SK-N-SH (cell line): Measurements from ENCODE around the gene ATF6. TPM values are rescaled to one million over a fixed set of nuclear protein-coding genes. Genes with fewer than 3 reads are reported as not detected.

Experiments
- CTCF ChIA-PET: fragments of 300-600, 350-600 bp; formaldehyde crosslinking; extraction: SDS; loops from one replicate; lab custom pipeline; 2021; lab: Yijun Ruan, JAX
- POLR2A ChIA-PET: fragments of 350-600 bp; sonication (Branson Sonifier 250); formaldehyde crosslinking; extraction: SDS; loops from one replicate; lab custom pipeline; 2020; ENCODE audit warnings: antibody characterized with exemption, inconsistent platforms; lab: Yijun Ruan, JAX
- DNase-seq: peaks from one replicate; pipeline ENCODE4 v3.0.0; 2012
- H2AFZ ChIP-seq: fragments of 200-600 bp; sonication (generic); 2 replicates; pipeline ENCODE4 v1.8.1; 2016; ENCODE audit warnings: antibody characterized with exemption, mild to moderate bottlenecking, low read depth
- H3F3A ChIP-seq: fragments of 200-600 bp; sonication (generic); replicated peaks from 2 replicates; pipeline ENCODE3; 2016; ENCODE audit warnings: antibody characterized with exemption, mild to moderate bottlenecking; ENCODE audit not compliant: insufficient read depth
- H3K27ac ChIP-seq, 2 experiments: fragments of 200-500 bp in 1 of 2; fragments of 200-600 bp in 1 of 2; sonication (Bioruptor generic) in 1 of 2; sonication (generic), shearing (Covaris generic) in 1 of 2; 2 replicates each; pipeline versions ENCODE4 v1.5.1 to v1.6.1; 2014 to 2016; ENCODE audit warnings: low read depth in 2 of 2, inconsistent platforms in 1 of 2, low read length in 1 of 2, mild to moderate bottlenecking in 1 of 2, mixed read lengths in 1 of 2
- H3K27me3 ChIP-seq: fragments of 200-600 bp; sonication (generic), shearing (Covaris generic); 2 replicates; pipeline ENCODE4 v1.6.1; 2016; ENCODE audit warnings: mixed run types; ENCODE audit not compliant: insufficient read depth
- H3K36me3 ChIP-seq, 2 experiments: fragments of 200-500 bp in 1 of 2; fragments of 200-600 bp in 1 of 2; sonication (Bioruptor generic) in 1 of 2; sonication (generic) in 1 of 2; replicated peaks in 1 of 2; 2 replicates each; pipeline versions ENCODE3 to v1.5.1; 2014 to 2016; ENCODE audit warnings: low read length in 1 of 2, mild to moderate bottlenecking in 1 of 2; ENCODE audit not compliant: insufficient read depth in 2 of 2, control insufficient read depth in 1 of 2
- H3K4me1 ChIP-seq, 2 experiments: fragments of 200-500 bp in 1 of 2; fragments of 200-600 bp in 1 of 2; sonication (Bioruptor generic) in 1 of 2; sonication (generic), shearing (Covaris generic) in 1 of 2; 2 replicates each; pipeline versions ENCODE4 v1.5.1 to v1.6.1; 2014 to 2016; ENCODE audit warnings: low read depth in 1 of 2, low read length in 1 of 2, mixed run types in 1 of 2; ENCODE audit not compliant: insufficient read depth in 2 of 2, control insufficient read depth in 1 of 2
- H3K4me2 ChIP-seq: fragments of 200-600 bp; sonication (generic), shearing (Covaris generic); 2 replicates; pipeline ENCODE4 v1.6.1; 2017; ENCODE audit warnings: mixed run types
- H3K4me3 ChIP-seq, 2 experiments: fragments of 200-500 bp in 1 of 2; fragments of 200-600 bp in 1 of 2; sonication (Bioruptor generic) in 1 of 2; sonication (generic), shearing (Covaris generic) in 1 of 2; 2 replicates each; pipeline versions ENCODE4 v1.5.1 to v1.8.1; 2014 to 2016; ENCODE audit warnings: low read depth in 2 of 2, inconsistent platforms in 1 of 2, low read length in 1 of 2, mild to moderate bottlenecking in 1 of 2, mixed read lengths in 1 of 2, moderate library complexity in 1 of 2
- H3K79me2 ChIP-seq: fragments of 200-600 bp; sonication (generic); 2 replicates; pipeline ENCODE4 v1.8.1; 2017; ENCODE audit warnings: mild to moderate bottlenecking; ENCODE audit not compliant: insufficient read depth
- H3K9ac ChIP-seq: fragments of 200-600 bp; sonication (generic); 2 replicates; pipeline ENCODE4 v1.6.1; 2017; ENCODE audit warnings: mixed run types
- H3K9me2 ChIP-seq: fragments of 200-600 bp; sonication (generic); 2 replicates; pipeline ENCODE4 v1.6.1; 2017; ENCODE audit warnings: mixed run types
- H3K9me3 ChIP-seq: fragments of 200-600 bp; sonication (generic); 2 replicates; pipeline ENCODE4 v1.6.1; 2017; ENCODE audit warnings: mixed run types, mild to moderate bottlenecking, moderate library complexity
- H4K20me1 ChIP-seq: fragments of 200-600 bp; sonication (generic); 2 replicates; pipeline ENCODE4 v1.6.1; 2017; ENCODE audit warnings: mild to moderate bottlenecking, mixed run types; ENCODE audit not compliant: insufficient read depth
- CHD2 ChIP-seq: fragments of 150-350 bp; IDR thresholded peaks from 2 replicates; pipeline ENCODE4 v1.6.1; 2018; ENCODE audit warnings: low read length; ENCODE audit not compliant: partially characterized antibody
- ELF1 ChIP-seq: IDR thresholded peaks from 2 replicates; pipeline ENCODE4 v1.4.0; 2012
- EP300 ChIP-seq, 2 experiments: IDR thresholded peaks; 2 replicates each; pipeline versions ENCODE4 v1.4.0 to v1.6.1; 2012; ENCODE audit warnings: borderline replicate concordance in 1 of 2, low read depth in 1 of 2, low read length in 1 of 2
- FOSL2 ChIP-seq: IDR thresholded peaks from 2 replicates; pipeline ENCODE4 v1.4.0; 2012; ENCODE audit warnings: low read depth, mild to moderate bottlenecking, moderate library complexity, borderline replicate concordance
- FOXJ3 ChIP-seq: sonication (generic); formaldehyde crosslinking; IDR thresholded peaks from 2 replicates; pipeline ENCODE4 v1.5.1; 2020; ENCODE audit warnings: mild to moderate bottlenecking, missing genetic modification reagents
- FOXM1 ChIP-seq: IDR thresholded peaks from 2 replicates; pipeline ENCODE4 v1.4.0; 2012; ENCODE audit warnings: low read depth, mild to moderate bottlenecking
- GABPA ChIP-seq: IDR thresholded peaks from 2 replicates; pipeline ENCODE4 v1.4.0; 2012; ENCODE audit warnings: low read depth, mild to moderate bottlenecking
- GATA2 ChIP-seq: sonication (generic); formaldehyde crosslinking; IDR thresholded peaks from 2 replicates; pipeline ENCODE4 v1.5.0; 2020; ENCODE audit warnings: mild to moderate bottlenecking, missing genetic modification reagents
- IRF3 ChIP-seq: fragments of 150-350 bp; IDR thresholded peaks from 2 replicates; pipeline ENCODE4 v1.6.1; 2016; ENCODE audit warnings: mild to moderate bottlenecking, low read depth, low read length
- MXI1 ChIP-seq: IDR thresholded peaks from 2 replicates; pipeline ENCODE4 v1.6.1; 2012; ENCODE audit warnings: mild to moderate bottlenecking, low read depth, low read length, improper control_type of control experiment
- NRF1 ChIP-seq: IDR thresholded peaks from 2 replicates; pipeline ENCODE4 v1.6.1; 2012; ENCODE audit warnings: low read depth, mild to moderate bottlenecking, low read length
- POLR2AphosphoS5 ChIP-seq: IDR thresholded peaks from 2 replicates; pipeline ENCODE4 v1.6.1; 2012; ENCODE audit warnings: low read depth, low read length
- RFX5 ChIP-seq: IDR thresholded peaks from 2 replicates; pipeline ENCODE4 v1.6.1; 2012; ENCODE audit warnings: mild to moderate bottlenecking, improper control_type of control experiment, low read length
- RXRA ChIP-seq: IDR thresholded peaks from 2 replicates; pipeline ENCODE4 v1.4.0; 2012; ENCODE audit warnings: low read depth, mild to moderate bottlenecking, borderline replicate concordance
- SIN3A ChIP-seq: IDR thresholded peaks from 2 replicates; pipeline ENCODE4 v1.6.1; 2012; ENCODE audit warnings: low read depth, mild to moderate bottlenecking, low read length, moderate library complexity, borderline replicate concordance
- TAF1 ChIP-seq: IDR thresholded peaks from 2 replicates; pipeline ENCODE4 v1.6.1; 2012; ENCODE audit warnings: low read depth, mild to moderate bottlenecking, low read length, moderate library complexity, borderline replicate concordance
- TEAD4 ChIP-seq: IDR thresholded peaks from 2 replicates; pipeline ENCODE4 v1.4.0; 2012; ENCODE audit warnings: mild to moderate bottlenecking, borderline replicate concordance; ENCODE audit not compliant: insufficient read depth
- USF1 ChIP-seq: IDR thresholded peaks from 2 replicates; pipeline ENCODE4 v1.4.0; 2012; ENCODE audit warnings: low read depth, borderline replicate concordance
- USF2 ChIP-seq: fragments of 150-350 bp; IDR thresholded peaks from 2 replicates; pipeline ENCODE4 v1.6.1; 2017; ENCODE audit warnings: antibody characterized with exemption, low read length, low read depth, borderline replicate concordance
- polyA plus RNA-seq, 3 experiments: library from polyadenylated mRNA; depleted of rRNA; stranded (reverse); fragments of >200 nt; gene quantifications; 2 replicates each; pipeline ENCODE4 v1.2.3, GENCODE V29; 2012

The ATF6 gene
- polyA plus RNA-seq, 1 of the 3 experiments (the other 2 are of a cell fraction) = 8.8 TPM

- peak overlapping the region; percentile 40; the same call in 1 of the 2 replicates for H3K9ac ChIP-seq
These were observed 144.5 kb downstream of the ATF6 start for GRCh38 chr1:161910604-161911003.

More at GRCh38 chr1:161910604-161911003, 144.5 kb downstream of the ATF6 start:
- Histone ChIP-seq H3F3A (peaks cover 20% of the 10 kb centered on the region), H3K36me3 (peaks cover 8 to 14% of the 10 kb centered on the region in 2 experiments), H3K27ac (peak overlapping the region; percentile 69 to 86; a peak in 3 of 4 replicates), H3K4me1 (peaks cover 11 to 18% of the 10 kb centered on the region in 2 experiments; a peak in 2 of 4 replicates), H3K4me2 (peak overlapping the region; percentile 51; the same call in 1 of the 2 replicates), H3K4me3 (no peak overlapping the region), H3K27me3 (no peaks in the 10 kb centered on the region), H3K9me3 (no peaks in the 10 kb centered on the region), H3K79me2 (no peaks in the 10 kb centered on the region), H4K20me1 (no peaks in the 10 kb centered on the region), H2AFZ (no peak overlapping the region), H3K9me2 (no peaks in the 10 kb centered on the region)
- TF ChIP-seq CHD2 (no peak), FOXJ3 (no peak), ELF1 (no peak), GATA2 (CRISPR knock-in tag) (no peak), SIN3A (no peak), MXI1 (no peak), EP300 (IDR thresholded peaks at IDR 0.05; ENCODE audit: borderline replicate concordance in 1 of 2, low read depth in 1 of 2, low read length in 1 of 2) (no peak), USF2 (no peak), RXRA (no peak), GABPA (no peak), TAF1 (no peak), FOSL2 (no peak), TEAD4 (no peak), NRF1 (no peak), IRF3 (no peak), POLR2AphosphoS5 (no peak), USF1 (no peak), RFX5 (no peak), FOXM1 (no peak)
- ChIA-PET CTCF (no interaction called here), POLR2A (no interaction called here)
- DNase-seq = no peak
